ENCODE measurements around the gene SMARCB1.

Gene SMARCB1

DNA sequence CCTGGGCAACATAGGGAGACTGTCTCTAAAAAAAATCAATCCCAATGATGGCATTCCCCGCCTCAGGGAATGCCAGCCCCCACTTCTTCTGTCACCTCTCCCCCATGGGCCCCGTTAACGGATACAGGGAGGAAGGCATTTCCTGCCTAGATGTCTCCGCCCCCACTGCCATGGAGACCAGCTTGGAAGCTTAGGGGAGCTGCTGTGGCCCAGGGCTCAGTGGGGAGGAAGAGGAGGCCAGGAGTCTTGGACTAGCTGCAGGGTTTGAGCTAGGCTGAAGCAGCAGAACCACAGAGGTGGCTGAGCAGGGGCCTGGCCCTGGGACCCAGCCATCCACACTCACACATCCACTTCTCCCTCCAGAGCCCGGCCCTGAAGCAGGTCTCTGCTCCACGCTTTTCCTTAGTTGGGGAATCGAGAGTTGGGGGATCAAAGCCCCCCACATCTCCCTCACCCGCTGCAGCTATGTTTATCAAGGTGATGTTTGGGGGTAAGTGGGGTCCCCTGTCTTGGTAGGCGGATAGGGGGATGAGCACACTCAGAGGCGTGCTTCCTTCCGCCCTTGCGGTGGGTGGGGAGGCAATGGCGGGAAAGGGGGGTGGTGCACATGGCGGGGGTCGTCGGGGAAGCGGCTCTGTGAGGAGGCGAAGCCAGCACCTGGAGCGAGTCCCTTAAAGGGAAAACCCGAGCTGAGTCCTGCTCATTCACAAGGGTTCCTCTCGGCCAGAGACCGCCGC lies 23.8 kb upstream of the SMARCB1 start, which contains the start of gene C22orf15:
Gene C22orf15 (plus strand): TSS at position 149 of the 737 bp plus-strand sequence. CDS start 317 bp downstream, at position 466.
- no peak for DNase-seq

DNA sequence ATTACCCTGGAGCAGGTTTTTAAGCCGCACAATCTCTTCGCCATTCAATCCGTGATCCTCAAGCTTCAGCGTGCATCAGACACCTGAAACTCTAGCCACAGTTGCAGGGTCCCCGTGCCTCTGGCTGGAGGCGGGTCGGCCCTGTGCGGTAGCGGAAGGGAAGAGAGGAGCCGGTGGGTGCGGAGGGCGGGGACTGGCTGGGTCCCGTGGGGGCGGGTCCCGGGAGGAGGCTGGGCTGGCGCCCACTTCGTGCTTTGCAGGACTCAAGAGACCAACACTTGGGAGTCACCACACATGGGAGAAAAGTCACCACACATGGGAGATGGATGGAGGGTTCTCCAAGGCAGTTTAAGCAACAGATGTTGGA lies 23.2 kb upstream of the SMARCB1 start:
- DNase-seq, result no peak

DNA sequence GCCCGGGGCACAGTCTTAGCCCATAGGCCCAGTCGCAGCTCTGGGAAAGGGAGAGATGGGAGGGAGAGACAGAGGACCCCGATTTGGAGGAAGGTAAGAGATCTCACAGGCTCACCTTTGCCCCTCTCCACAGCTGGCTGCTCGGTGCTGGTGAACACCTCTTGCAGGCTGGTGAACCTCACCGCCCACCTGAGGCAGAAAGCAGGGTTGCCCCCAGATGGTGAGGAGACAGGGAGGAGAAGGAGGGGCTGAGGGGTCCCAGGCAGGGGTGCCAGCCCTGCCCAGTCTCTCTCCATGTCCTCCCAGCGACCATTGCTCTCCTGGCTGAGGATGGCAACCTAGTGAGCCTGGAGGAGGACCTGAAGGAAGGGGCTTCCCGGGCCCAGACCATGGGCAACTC lies 22.8 kb upstream of the SMARCB1 start:
- no peak for DNase-seq

DNA sequence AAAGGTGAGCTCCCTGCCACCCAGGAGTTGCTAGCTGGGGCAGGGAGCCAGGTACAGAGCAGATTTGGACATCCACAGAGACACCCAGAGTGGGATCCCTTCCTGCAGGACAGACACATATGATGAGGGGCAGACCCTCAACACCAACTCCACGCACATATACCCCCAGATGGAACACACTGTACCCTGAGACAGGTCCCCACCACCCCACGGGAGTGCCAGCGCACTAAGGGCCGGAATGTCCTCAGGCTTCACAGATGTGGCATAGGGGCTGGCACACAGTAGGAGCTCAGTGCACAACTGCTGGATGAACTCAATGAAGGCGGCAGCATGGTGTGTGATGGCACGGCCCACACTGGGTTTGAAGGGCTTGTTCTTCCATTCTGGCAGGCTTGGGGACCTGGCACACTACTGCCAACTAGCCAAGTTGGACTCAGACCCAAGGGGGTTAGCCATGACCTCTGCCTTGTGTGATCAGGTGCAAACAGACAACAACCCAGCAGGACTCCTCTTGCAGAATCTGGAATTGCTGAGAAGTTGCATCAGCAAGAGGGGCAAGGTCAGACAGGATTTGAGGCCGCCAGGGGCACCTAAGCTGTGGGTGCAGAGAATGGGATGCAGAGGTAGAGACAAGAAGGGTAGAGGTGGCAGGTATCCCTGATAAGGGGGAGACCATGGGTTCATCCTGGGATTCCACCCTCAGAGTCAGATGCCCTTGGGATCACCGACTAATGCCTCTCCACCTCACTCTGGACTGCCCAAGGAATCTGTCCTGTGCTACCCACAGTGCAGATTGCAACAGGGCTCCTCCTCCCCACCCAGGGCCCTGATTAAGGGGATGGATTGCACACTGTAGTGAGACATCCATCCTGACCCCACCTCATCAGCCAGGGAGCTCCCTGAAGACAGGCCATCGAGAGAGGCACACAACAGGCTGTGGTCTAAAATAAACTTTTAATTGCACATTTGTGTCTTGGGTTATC lies 21.6 kb upstream of the SMARCB1 start:
- DNase-seq, result no peak

DNA sequence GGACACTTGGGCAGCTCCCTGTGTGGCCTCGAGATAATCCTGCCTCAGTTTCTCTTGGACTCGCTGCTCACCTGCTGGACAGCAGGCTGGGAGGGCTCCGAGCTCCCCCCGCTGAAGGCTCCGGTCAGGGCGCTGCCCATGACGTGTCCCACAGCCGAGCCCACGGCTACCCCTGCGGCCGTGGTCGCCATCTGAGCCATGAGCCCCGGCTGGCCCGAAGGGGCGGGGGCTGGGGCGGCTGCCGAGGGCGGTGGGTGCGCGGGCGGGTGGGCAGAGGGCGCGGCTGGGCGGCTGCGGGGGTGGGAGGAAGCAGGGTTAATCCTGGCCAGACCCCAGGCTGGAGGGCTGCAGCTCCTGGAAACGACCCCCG lies 19.5 kb upstream of the SMARCB1 start:
- no peak for DNase-seq

DNA sequence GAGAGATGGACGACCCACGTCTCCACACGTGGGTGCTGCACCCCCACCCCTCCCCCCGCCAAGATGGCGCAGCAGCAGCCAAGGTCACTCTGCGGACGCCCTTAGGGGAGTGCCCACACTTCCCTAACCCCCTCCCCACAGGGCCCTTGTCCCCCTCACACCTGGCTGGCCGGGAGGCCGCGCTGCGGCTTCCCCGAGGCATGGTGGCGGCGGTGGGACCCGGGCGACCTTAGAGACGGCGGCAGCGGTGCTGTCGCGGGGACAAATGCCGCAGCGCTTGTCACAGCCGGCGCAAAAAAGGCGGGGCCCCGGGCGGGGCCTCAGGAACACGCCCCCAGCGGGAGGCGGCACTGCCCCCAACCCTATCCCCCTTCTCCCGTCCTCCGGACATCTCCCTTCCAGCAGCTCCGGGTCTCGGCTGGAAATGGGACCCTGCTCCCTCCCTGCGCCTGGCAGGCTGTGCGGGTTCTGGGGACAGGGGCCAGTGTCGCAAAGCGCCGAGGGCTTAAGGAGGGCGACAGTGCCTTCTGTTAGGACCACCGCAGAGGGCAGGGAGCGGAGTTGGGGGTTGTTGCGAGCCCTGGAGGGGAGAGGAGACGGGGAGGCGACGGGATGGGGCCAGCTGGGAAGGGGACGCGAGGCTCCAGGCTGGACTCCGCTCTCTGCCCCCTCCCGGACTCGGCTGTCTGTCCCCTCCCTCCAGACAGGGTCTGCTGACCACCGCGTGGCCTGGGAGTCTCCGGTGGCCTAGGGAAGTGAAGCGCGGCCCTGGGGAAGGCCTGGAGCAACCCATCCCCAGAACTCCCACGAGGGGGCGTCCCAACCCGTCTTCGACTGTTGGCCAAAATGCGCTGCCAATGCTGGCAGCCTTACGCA lies 18.9 kb upstream of the SMARCB1 start, which contains the start of gene CHCHD10:
Gene CHCHD10 (minus strand): TSS at position 300 of the 876 bp plus-strand sequence. CDS start 98 bp downstream, at position 202.
- DNase-seq, result no peak

DNA sequence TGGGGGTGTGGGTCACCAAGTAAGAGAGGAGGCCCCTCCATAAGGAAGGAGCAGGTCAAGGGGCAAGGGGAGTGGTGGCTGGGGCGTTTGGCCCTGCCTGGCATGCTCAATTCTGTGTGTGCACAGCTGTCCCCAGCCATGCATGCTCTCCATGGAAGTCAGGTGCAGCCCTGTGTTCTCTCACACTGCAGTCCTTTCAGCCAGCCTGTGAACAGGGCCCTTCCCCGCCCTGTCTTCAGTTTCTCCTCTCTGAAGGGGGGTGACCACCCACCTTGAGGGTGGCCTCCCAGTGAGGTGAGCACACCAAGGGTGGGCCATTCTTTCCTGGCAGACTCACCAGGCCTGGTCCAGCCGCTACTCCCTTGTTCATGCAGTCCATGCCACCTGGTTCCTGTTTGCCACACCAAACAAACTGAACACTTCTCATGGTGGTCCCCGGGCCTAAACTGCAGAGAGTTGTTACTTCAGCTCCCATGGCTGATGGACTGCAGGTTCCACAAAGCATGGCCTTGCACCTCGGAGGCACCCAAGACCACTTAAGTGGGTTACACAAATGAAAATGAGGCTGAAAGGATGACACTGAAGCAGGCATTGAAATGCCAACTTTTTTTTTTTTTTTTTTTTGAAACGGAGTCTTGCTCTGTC lies 17.3 kb upstream of the SMARCB1 start:
- no peak for DNase-seq

DNA sequence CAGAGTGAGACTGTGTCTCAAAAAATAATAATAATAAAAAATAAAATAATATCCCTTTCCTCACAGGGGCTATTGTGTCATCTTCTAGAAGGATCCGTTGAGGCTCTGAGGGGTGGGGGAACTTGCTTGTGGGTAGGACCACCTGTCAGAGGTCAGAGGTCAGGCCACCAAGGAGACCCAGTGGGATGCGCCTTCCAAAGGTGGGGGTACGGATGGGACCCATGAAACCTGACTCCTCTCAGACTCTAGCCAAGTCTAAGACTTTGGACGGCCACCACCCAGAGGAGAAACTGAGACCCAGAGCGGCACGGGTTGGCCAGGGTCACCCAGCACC lies 14.5 kb upstream of the SMARCB1 start:
- no peak for DNase-seq

DNA sequence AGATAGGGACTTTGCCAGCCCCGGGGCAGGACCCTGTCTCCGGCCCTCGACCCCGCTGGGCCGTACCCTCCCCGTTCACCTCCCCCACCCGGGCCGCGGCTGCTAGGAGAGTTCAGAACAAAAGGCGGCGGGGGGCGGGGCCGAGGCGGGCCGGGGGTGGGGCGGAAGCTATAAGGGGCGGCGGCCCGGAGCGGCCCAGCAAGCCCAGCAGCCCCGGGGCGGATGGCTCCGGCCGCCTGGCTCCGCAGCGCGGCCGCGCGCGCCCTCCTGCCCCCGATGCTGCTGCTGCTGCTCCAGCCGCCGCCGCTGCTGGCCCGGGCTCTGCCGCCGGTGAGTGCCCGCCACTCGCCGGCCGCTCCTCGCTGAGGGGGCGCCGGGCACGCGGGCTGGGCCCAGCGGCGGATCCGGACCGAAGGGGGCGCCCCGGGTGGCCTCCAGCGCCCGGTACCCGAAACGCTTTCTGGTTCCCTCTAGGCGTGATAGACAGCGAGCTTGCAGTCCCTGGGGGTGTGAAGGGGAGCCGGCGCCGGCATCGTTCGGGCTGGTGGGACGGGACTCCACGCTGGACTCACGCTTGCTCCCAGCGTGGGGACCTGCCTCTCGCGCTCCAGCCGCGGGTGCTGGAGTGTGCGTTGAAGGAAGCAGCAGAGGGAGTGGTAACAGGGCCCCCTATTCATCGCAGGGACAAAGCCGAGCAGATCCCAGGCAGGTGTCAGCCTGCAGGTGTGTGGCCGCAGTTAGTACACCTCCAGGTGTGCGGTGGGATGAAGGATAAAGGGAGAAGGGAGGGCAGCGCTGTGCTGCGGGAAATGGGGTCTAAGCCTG lies 13.9 kb upstream of the SMARCB1 start, which contains the start of gene MMP11:
Gene MMP11 (plus strand): TSS at position 201 of the 825 bp plus-strand sequence. CDS start 22 bp downstream, at position 223.
- no peak for DNase-seq

DNA sequence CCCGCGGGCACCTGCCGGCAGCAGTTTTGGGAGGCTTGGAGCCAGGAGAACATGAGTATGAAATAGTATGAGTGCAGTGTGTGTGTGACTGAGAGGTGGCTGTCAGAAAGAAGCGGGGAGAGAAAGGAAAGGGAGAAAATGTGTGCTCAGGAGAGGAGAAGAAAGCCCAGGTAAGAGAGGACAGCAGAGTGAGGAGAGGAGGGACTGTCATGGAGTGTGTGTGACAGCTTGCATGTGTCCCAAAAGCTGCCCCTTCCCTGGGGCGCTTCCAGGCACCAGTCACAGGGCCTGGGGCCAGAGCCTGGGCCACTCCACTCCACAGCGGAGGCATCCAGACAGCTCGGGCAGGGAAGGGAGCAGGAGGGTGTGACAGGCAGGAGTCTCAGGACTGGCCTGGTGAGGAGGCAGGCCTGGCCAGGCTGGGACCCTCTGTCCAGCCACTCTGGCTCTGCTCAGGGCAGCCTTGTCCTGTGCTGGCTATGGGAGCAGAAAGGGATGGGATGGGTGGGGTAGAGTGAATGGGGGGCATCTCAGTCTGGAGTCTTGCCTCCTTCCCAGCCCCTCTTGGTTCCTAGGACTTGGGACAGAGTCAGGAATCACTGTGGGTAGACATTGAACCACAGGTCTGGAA lies 13.2 kb upstream of the SMARCB1 start:
- no peak for DNase-seq

DNA sequence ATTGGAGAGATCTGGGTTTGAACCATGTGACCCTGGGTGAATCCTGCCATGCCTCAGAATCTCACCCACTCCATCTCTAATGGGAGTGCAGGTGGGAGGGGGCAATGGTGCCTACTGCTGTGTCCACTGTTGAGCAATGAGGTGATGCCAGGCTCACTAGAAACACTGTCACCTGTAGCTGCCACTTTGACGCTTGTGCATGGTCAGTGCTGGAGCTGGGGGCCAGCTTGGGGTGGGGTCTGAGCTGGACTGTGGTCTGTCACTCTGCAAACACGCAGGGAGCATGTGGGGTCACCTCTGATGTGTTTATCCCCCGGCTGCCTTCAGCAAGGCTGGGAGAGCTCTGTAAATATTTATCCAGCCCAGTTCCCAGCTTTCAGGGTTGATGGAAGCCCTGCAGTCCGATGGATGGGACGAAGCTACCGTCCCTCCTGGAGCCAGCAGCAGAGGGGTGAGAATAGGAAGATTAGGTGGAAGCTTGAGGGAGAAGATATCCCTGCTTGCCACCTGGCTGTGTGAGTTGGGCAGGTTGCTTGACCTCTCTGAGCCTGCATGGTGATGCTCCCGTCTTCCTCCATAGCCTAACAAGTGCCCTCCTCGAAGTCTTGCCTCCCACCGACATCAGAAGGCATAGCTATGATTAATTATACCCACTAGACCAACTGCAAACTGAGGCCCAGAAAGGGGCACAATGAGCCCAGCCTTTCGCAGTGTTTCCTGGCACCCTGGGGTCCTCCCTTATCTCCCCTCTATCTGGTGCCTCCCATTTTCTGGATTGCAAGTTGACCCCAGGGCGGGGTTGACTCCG lies 12.4 kb upstream of the SMARCB1 start:
- DNase-seq, result no peak

DNA sequence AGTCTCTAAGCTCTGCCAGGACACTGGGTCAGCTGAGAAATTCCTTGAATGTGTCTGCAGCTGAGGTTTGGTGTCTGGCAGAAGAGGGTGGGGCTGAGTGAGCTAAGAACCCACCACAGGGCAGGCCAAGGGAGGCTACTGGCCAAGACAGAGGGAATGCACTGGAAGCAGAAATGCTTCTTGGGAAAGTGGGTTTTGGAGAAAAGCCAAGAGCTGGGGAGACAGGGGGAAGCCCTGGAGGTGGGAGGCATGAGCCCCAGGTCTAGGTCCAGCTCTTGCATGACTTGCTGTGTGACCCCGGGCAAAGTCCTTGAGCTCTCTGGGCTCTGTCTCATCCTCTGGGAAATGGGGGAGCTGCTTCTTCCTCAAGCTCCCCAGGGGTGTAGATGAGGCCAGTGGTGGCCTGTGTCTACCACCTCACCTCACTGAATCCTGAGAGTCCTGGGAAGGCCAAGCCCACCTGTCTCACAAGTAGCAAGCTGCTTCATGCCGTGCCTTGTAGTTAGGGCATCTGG lies 11.8 kb upstream of the SMARCB1 start:
- DNase-seq, result no peak

DNA sequence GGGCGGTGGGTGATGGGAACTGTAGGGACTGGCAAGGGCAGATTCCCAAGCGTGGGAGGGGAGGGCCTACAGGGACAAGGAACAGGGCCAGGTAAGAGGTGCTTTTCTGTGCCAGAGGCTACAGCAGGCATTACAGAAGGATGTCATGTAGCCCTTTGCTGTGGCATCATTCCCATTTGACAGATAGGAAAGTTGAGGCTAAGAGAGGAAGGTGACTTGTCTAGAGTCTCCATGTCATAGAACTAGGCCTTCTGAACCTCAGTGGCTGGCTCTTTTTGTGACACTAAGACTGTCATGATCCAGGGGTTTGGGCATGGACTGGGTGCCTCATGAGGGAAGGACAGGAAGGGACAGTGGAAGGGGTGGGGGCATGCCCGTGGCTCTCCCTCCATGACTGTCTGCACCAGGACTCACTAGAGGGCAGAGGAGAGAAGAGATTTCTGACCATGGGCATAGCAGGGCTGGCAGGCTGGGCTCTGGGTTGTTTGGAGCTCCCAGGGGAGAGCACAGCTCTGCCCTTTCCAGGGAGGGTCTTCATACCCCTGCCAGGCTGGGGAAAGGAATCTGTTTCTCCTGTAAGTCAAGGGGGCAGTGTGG lies 10.9 kb upstream of the SMARCB1 start:
- no peak for DNase-seq

DNA sequence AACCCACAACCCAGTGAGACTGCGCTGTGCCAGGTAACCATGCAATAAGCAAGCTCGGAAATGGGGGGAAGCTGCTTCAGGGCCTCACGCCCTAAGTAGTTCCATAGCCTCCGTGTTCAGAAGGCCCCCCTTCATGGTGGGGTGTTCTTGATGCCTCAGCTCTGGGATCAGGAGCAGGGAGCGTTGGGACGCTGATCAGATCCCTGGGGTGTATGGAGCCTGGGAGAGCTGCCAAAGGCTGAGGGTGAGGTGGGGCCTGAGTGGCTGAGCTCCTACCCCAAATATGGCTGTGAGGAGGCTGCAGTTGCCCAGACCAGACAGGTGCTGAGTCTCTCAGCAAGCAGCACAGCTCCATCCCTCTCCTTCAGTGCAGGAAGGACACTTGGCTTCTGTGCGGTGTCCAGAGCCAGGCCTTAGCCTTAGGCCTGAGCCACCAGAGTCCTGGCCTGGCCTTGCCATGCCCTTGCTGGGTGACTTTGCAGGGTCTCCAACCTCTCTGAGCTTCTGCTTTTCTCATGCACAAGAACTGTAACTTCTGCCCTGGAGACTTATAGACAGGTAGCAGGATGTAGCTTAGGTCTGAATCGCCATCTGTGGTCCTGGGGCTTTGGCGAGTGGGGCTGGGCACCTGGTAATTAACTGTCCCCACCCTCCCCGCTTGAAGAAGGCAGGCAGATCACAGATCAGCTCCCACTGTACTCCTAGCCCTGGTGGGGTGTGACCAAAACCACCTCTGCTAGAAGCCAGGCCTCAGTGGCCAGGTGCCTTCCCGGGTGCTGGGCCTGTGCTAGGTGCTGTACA lies 8.8 kb upstream of the SMARCB1 start:
- DNase-seq, result no peak

DNA sequence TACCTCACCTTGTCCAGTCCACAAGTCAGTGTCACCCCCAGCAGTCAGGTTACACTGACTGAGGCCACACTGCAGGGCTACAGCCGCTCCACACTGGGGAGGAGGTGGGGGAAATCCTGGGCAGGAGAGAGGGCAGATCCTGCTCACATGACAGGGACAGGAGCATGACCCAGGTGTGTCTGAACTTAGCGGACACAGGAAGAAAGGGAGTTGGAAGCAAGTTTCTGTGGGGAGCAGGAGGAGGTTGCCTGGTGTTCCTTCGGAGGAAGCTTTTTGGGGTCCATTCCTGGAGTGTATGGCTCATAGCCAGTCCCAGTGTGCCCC lies 8.2 kb upstream of the SMARCB1 start:
- no peak for DNase-seq

DNA sequence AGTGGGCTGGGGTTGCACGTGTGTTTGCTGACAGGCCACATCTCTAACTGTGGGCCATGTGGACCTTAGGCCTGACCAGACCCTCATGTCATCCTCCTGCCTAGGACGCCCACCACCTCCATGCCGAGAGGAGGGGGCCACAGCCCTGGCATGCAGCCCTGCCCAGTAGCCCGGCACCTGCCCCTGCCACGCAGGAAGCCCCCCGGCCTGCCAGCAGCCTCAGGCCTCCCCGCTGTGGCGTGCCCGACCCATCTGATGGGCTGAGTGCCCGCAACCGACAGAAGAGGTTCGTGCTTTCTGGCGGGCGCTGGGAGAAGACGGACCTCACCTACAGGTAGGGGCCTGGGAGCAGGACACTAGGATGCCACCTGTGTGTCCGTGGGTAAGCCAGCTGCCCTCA lies 7.7 kb upstream of the SMARCB1 start:
- DNase-seq, result no peak

DNA sequence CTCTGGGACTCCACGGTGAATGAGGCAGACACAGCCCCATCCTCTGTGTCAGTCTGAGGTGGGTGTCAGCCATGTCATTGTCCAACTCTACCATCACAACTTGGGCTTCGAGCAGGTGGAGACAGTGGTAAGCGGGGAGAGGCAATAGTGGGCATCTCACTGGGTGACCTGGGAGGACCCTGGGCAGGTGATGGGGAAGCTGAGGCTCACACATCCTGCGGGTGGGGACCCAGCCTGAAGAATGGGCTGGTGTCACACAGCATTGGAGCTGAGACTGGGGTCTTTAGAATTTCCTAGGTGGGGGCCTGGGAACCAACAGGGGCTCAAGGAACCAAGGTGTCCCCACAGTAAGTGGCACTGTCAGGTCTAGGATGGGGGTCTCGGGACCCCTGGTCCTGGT lies 7.0 kb upstream of the SMARCB1 start:
- DNase-seq, result no peak

DNA sequence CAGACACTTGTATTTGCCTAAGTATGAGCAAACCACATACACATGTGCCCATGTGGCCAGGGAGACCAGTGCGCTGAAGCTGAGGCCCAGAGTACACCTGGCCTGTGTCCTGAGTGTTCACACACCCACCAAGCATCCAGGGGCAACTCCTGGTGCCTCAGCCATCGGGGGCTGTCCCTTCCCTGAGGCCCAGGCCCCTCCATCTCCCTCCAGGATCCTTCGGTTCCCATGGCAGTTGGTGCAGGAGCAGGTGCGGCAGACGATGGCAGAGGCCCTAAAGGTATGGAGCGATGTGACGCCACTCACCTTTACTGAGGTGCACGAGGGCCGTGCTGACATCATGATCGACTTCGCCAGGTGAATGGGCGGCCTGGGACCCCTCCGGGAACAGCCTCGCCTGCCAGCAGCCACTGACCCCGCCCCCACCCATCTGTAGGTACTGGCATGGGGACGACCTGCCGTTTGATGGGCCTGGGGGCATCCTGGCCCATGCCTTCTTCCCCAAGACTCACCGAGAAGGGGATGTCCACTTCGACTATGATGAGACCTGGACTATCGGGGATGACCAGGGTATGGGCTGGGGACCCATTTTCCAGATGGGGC lies 6.5 kb upstream of the SMARCB1 start:
- DNase-seq, result no peak

All from NCI-H1417 treated with DMSO at 0.1 percent for 48 hours (cell line).